ENCODE measurements around the gene TNS3. TPM values are rescaled to one million over a fixed set of nuclear protein-coding genes. Genes with fewer than 3 reads are reported as not detected.

TNS3 gene
- total and polyA plus RNA-seq, 2 donors (not counting 3 experiments of a cell fraction or from before 2014, with no cell fraction given): 10.4 to 45.1 TPM

- no peak overlapping the region for H3K27ac ChIP-seq (ENCODE audit: insufficient read depth, low read depth, low read length)
- no peak overlapping the region for H3K9ac ChIP-seq (replicated peaks; ENCODE audit: extremely low read depth, insufficient read depth, low read length)
- no peaks in the 10 kb centered on the region for H3K36me3 ChIP-seq (ENCODE audit: control insufficient read depth in 2 of 2, extremely low read depth in 1 of 2, insufficient read depth in 2 of 2, low read length in 2 of 2)
- H3K9me1 ChIP-seq (replicated peaks; ENCODE audit: control insufficient read depth, extremely low read depth, insufficient read depth, low read length): no peaks in the 10 kb centered on the region
- H2AFZ ChIP-seq (ENCODE audit: low read depth, low read length): no peak overlapping the region
- no peak overlapping the region for H3K4me2 ChIP-seq (ENCODE audit: insufficient read depth, low read length)
- CTCF ChIA-PET: no interaction called here
- H3K4me3 ChIP-seq (replicated peaks in 1 of 3; ENCODE audit: insufficient read depth in 1 of 3, low read depth in 1 of 3, low read length in 3 of 3): no peak overlapping the region
- no peaks in the 10 kb centered on the region for H4K20me1 ChIP-seq (replicated peaks; ENCODE audit: control insufficient read depth, extremely low read depth, insufficient read depth, low read length)
- TF ChIP-seq EZH2 (IDR thresholded peaks at IDR 0.05; ENCODE audit: borderline replicate concordance, low read depth, low read length, severe bottlenecking) (no peak), JUN (IDR thresholded peaks at IDR 0.05; ENCODE audit: borderline replicate concordance, insufficient read depth, insufficient read length, low read depth) (no peak), POLR2A (IDR thresholded peaks at IDR 0.05; ENCODE audit: low read depth, low read length) (no peak), MAX (IDR thresholded peaks at IDR 0.05; ENCODE audit: insufficient read depth, insufficient read length) (no peak), FOS (IDR thresholded peaks at IDR 0.05; ENCODE audit: borderline replicate concordance, insufficient read depth, low read length) (no peak), MYC (IDR thresholded peaks at IDR 0.05; ENCODE audit: low read depth, low read length) (no peak)
- TF ChIP-seq, protein P1, sequence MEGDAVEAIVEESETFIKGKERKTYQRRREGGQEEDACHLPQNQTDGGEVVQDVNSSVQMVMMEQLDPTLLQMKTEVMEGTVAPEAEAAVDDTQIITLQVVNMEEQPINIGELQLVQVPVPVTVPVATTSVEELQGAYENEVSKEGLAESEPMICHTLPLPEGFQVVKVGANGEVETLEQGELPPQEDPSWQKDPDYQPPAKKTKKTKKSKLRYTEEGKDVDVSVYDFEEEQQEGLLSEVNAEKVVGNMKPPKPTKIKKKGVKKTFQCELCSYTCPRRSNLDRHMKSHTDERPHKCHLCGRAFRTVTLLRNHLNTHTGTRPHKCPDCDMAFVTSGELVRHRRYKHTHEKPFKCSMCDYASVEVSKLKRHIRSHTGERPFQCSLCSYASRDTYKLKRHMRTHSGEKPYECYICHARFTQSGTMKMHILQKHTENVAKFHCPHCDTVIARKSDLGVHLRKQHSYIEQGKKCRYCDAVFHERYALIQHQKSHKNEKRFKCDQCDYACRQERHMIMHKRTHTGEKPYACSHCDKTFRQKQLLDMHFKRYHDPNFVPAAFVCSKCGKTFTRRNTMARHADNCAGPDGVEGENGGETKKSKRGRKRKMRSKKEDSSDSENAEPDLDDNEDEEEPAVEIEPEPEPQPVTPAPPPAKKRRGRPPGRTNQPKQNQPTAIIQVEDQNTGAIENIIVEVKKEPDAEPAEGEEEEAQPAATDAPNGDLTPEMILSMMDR (IDR thresholded peaks at IDR 0.05; ENCODE audit: extremely low read depth in 1 of 2, insufficient read depth in 1 of 2, low read depth in 1 of 2, low read length in 2 of 2): no peak
- H3K9me3 ChIP-seq (replicated peaks; ENCODE audit: control insufficient read depth, insufficient read depth, low read length): no peaks in the 10 kb centered on the region
- intact Hi-C loops (cut with micrococcal nuclease): no loop called here
- H3K4me1 ChIP-seq (ENCODE audit: control insufficient read depth, extremely low read depth, insufficient read depth, low read length): no peaks in the 10 kb centered on the region
- FAIRE-seq: no peak
- dilution Hi-C loops (cut with MboI; ENCODE audit: extremely low pct_ligation_motif_present, low sequenced_read_pairs): no loop called here
- DNase-seq (ENCODE audit: low read depth, low spot score): no peak
- no TSS peak for BruUV-seq (replicated peaks)
- no peaks in the 10 kb centered on the region for H3K79me2 ChIP-seq (ENCODE audit: control insufficient read depth, insufficient read depth, low read length)
- POLR2A ChIA-PET: no interaction called here
- H3K27me3 ChIP-seq (ENCODE audit: control insufficient read depth in 2 of 2, insufficient read depth in 2 of 2, low read length in 2 of 2): no peaks in the 10 kb centered on the region
These were observed 76.5 kb downstream of the TNS3 start for GRCh38 chr7:47505312-47506007.

Data from endothelial cell of umbilical vein (primary cell).